Measurements from ENCODE around the gene MAN1A1.

- TF ChIP-seq CTCF (IDR thresholded peaks at IDR 0.05; ENCODE audit: low read depth, low read length, poor library complexity, severe bottlenecking) (no peak), EZH2phosphoT487 (IDR thresholded peaks at IDR 0.05; ENCODE audit: borderline replicate concordance, low read length) (no peak)
Measured at GRCh38 chr6:119308991-119309657, 40.4 kb downstream of the MAN1A1 start.
